NOMO-1 treated with DMSO at 0.1 percent for 48 hours (cell line): ENCODE results near the gene KERA.

Experiments used
- DNase-seq: peaks from one replicate; lab custom pipeline; 2025; ENCODE audit not compliant: unreplicated experiment; lab: John Stamatoyannopoulos, UW

The KERA gene

GRCh38 chr12:91074154-91074709, 16.4 kb upstream of the KERA start:
- DNase-seq, result no peak

GRCh38 chr12:91073426-91073825, 15.6 kb upstream of the KERA start:
- no peak for DNase-seq

- DNase-seq, result no peak
These were observed 15.1 kb upstream of the KERA start for GRCh38 chr12:91072931-91073330.

DNA sequence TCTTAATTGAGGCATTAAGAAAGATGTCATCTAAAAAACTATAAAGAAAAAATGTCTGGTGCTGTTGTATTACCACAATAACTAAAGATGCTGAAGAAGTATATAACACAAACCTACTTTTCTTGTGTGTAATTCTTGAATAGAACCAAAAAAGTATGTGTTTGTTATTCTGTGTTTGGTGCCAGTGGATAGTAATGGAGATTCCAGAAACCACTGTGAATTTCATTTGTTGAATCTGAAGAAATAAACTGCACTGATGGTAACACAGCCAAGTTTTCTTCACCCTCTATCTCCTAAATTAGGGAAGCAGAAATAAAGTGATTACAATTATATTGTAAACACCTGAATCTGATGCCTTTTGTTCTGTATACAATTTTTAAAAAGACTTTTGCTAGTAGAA, 13.1 kb upstream of the KERA start:
- DNase-seq, result no peak

GRCh38 chr12:91065396-91065795, 7.6 kb upstream of the KERA start:
- no peak for DNase-seq

- no peak for DNase-seq
These were observed 6.8 kb upstream of the KERA start for GRCh38 chr12:91064640-91065039.

DNA sequence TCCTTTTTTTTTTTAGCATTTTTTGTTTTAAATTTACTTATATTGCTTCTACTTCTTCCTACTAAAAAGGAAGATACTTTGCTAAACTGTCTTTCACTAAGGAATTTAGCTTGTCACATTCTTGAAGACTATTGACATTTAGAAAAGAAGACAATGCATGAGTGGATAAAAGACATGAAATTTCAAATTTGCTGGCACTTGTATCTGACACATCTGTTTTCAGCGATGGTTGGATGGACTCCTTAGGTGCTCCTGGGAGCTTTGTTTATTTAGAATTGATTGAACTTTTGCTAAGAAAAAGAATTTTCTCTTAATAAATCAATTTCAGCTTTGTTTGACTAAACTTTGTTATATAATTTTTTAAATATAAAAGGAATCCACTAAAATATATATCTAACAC, 3.3 kb upstream of the KERA start:
- DNase-seq, result no peak

DNA sequence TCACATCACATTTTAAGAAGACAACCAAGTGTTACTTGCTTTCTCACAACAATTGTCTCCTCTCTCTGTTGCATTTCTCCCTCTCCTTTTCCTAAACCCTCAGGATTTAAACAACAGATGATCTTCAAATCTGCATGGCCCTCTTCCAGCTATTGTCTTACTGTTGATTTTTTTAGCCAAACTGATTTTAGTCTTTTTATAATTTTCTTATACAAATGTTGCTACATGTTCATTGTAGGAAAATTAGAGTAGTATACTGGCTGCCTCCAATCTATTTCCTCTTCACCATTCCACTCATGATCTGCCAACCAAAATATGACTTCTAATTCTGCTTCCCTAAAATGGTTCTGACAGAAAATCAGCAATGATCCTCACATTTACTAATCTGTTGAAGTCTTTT, 1.4 kb upstream of the KERA start:
- no peak for DNase-seq

DNA sequence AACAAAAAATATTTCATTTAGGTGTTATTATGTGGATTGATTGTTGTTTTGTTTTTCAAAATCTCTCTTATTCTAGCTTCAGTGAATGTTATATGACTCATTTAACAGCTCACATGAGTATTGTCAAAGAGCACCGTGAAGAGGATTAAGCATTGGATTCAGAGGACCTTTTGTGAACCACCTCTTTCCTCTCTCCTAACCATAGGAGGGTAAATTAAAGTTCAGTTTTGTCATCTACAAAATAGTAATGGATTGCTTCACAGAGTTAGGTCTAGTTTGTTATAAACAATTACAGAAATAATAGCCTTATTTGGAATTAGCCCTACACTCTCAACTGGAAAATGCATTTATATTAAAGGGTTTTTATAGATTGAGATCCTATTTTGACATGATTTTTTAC, 962 bp upstream of the KERA start:
- no peak for DNase-seq

- DNase-seq, result no peak
These were observed 1.3 kb downstream of the KERA start for GRCh38 chr12:91056488-91056887.

DNA sequence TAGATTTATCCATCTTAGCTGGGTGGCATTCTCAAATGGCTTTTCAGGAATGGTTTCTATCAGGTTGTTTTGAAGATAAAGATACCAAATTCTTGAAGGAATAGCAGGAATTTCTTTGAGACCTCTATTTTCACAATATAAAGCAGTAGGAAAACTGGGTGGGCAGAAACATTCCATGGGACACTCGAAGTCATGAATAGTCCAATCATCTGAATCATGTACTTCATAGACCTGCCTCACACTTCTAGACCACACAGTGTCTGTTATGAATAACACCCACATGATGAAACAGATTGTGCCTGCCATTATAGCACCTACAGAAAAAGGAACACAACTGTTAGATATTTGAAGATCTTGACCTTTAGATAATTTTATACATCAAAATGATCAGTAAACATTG, 1.8 kb downstream of the KERA start:
- no peak for DNase-seq

DNA sequence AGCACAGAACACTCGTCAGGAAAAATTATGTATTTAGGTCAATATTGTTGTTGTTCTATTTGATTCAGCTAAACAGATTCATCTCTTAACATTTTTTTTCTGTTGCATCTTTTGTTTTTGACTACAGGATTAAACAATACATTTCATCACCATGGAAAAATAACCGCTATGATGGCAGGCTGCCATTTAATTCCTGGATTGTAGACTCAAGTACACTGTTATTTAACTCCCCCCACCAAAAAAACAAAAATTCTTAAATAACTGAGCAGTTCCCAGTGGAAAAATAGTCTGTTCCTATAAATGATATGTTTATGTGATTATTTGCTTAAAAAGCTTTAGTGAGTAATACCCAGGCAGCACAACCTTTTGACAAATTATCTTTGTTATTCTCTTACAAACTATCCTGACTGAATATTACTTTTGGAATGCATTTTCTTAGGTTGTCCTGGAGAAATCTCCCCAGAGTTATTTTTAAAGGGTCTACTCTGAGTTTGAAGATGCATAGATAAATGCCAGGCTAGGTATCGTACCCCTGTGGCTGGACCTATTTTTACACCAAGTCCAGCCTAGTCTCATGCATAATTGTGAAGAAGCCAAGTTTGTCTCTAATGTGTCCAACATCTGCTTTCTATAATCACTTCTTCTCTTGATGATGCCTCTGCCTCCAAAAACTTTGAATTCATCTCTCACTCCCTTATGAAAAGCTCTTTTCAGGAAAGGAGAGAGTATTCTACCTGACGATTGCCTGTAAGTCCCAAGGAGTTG, 3.7 kb downstream of the KERA start:
- no peak for DNase-seq

- no peak for DNase-seq
These were observed 5.8 kb downstream of the KERA start for GRCh38 chr12:91052026-91052425.

- DNase-seq, result no peak
These were observed 13.2 kb downstream of the KERA start for GRCh38 chr12:91044586-91044985.

GRCh38 chr12:91043408-91043807, 14.4 kb downstream of the KERA start:
- no peak for DNase-seq

- no peak for DNase-seq
These were observed 17.6 kb downstream of the KERA start for GRCh38 chr12:91040096-91040755.

DNA sequence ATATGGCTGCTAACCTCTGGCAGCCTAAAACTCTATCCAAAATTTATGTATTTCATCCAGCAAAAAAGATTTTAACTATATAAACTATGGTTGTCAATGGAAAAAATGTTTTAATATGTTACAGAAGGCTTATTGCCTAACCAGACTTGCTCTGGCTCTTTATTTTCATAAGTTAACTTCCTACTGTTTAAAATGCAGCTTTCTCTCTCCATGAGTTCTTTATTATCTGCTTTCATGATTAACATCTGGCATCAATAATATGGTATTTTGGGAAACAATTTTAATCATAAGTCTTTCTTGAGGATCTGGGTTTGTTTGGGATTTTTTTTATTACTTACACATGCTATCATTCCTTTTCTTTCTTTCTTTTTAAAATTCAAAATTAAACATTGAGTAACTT, 20.5 kb downstream of the KERA start:
- DNase-seq, result no peak

- DNase-seq, result peak; percentile 5
These were observed 24.6 kb downstream of the KERA start for GRCh38 chr12:91033251-91033650.

GRCh38 chr12:91023326-91024004, 34.4 kb downstream of the KERA start:
- DNase-seq, result no peak

- peak; percentile 25 for DNase-seq
These were observed 36.7 kb downstream of the KERA start for GRCh38 chr12:91021076-91021475.

DNA sequence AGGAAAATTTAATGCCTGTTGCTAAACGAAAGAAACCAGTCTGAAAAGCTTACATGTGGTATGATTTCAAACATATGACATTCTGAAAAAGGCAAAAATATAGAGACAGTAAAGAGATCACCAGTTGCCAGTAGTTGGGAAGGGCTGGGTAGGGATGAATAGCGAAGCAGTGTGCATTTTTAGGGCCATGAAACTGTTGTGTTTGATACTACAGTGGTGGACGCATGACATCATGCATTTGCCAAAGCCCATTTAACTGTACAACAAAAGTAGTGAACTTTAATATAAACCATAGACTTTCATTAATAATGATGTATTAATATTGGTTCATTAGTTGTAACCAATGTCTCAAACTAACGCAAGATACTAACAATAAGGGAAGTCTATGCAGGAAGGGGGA, 38.4 kb downstream of the KERA start:
- DNase-seq, result no peak
